H1 (cell line): ENCODE results near the gene BCO1. TPM values are rescaled to one million over a fixed set of nuclear protein-coding genes. Genes with fewer than 3 reads are reported as not detected.

Experiments used
- CTCF ChIA-PET: fragments of 300-600 bp; sonication (Branson Sonifier 250); formaldehyde crosslinking; loops from one replicate; lab custom pipeline; 2021; ENCODE audit not compliant: partially characterized antibody; lab: Charles Lee
- POLR2A ChIA-PET: fragments of 300-600 bp; sonication (Branson Sonifier 250); formaldehyde crosslinking; loops from one replicate; lab custom pipeline; 2021; ENCODE audit warnings: inconsistent platforms; ENCODE audit not compliant: partially characterized antibody; lab: Charles Lee
- DNase-seq, 2 experiments: peaks; one replicate each; pipeline versions ENCODE4 v3.0.0 to v3.0.0-alpha.2; 2010 to 2022; ENCODE audit warnings: low spot score in 2 of 2, low read depth in 1 of 2, mixed read lengths in 1 of 2
- FAIRE-seq: peaks from 2 replicates; lab custom pipeline; 2011; peaks lifted over from hg19 to GRCh38; lab: Jason Lieb, UNC
- H2AFZ ChIP-seq: 2 replicates; pipeline ENCODE4 v1.8.1; 2012; ENCODE audit warnings: low read length, inconsistent platforms
- H2AK5ac ChIP-seq: 2 replicates; pipeline ENCODE4 v1.6.1; 2013; ENCODE audit warnings: low read depth, low read length
- H2BK120ac ChIP-seq: replicated peaks from 2 replicates; pipeline ENCODE3; 2013; ENCODE audit warnings: low read depth, low read length, inconsistent platforms
- H2BK12ac ChIP-seq: 2 replicates; pipeline ENCODE4 v1.6.1; 2013; ENCODE audit warnings: low read depth, low read length
- H2BK15ac ChIP-seq: 2 replicates; pipeline ENCODE4 v1.6.1; 2013; ENCODE audit warnings: low read length
- H2BK20ac ChIP-seq: 2 replicates; pipeline ENCODE4 v1.6.1; 2013; ENCODE audit warnings: low read length
- H2BK5ac ChIP-seq: 2 replicates; pipeline ENCODE4 v1.6.1; 2013; ENCODE audit warnings: low read depth, low read length
- H3K14ac ChIP-seq: 2 replicates; pipeline ENCODE4 v1.6.1; 2013; ENCODE audit warnings: inconsistent platforms; ENCODE audit not compliant: insufficient read length
- H3K18ac ChIP-seq: 2 replicates; pipeline ENCODE4 v1.6.1; 2013; ENCODE audit warnings: low read length; ENCODE audit errors: extremely low read depth
- H3K23ac ChIP-seq: 2 replicates; pipeline ENCODE4 v1.6.1; 2013; ENCODE audit warnings: inconsistent platforms; ENCODE audit not compliant: insufficient read length
- H3K23me2 ChIP-seq: 2 replicates; pipeline ENCODE4 v1.6.1; 2013; ENCODE audit warnings: low read depth, low read length
- H3K27ac ChIP-seq: 2 replicates; pipeline ENCODE4 v1.6.1; 2011; ENCODE audit warnings: low read depth, low read length, inconsistent platforms
- H3K27me3 ChIP-seq, 4 experiments: replicated peaks in 1 of 4; 1 replicate in 1 of 4; 2 replicates in 3 of 4; pipeline versions ENCODE4 v1.6.1 to v1.8.1; 2011 to 2013; ENCODE audit warnings: low read length in 3 of 4, mild to moderate bottlenecking in 3 of 4, inconsistent platforms in 2 of 4, mixed read lengths in 2 of 4, moderate library complexity in 1 of 4; ENCODE audit not compliant: control insufficient read depth in 3 of 4, insufficient read depth in 3 of 4; ENCODE audit errors: extremely low read depth in 1 of 4
- H3K36me3 ChIP-seq, 4 experiments: 2 replicates each; pipeline versions ENCODE4 v1.6.1 to v1.8.1; 2011 to 2013; ENCODE audit warnings: mild to moderate bottlenecking in 4 of 4, low read length in 3 of 4, moderate library complexity in 2 of 4, control low read depth in 1 of 4, inconsistent platforms in 1 of 4; ENCODE audit not compliant: insufficient read depth in 4 of 4, control insufficient read depth in 2 of 4
- H3K4ac ChIP-seq: replicated peaks from 2 replicates; pipeline ENCODE3; 2013; ENCODE audit warnings: low read length, low read depth, mixed read lengths, inconsistent platforms; ENCODE audit not compliant: insufficient read length
- H3K4me1 ChIP-seq, 4 experiments: replicated peaks in 1 of 4; 1 replicate in 1 of 4; 2 replicates in 3 of 4; pipeline versions ENCODE4 v1.6.1 to v1.8.1; 2011 to 2013; ENCODE audit warnings: low read length in 3 of 4, inconsistent platforms in 2 of 4, mixed read lengths in 1 of 4; ENCODE audit not compliant: insufficient read depth in 4 of 4, control insufficient read depth in 3 of 4
- H3K4me2 ChIP-seq, 2 experiments: 2 replicates each; pipeline versions ENCODE4 v1.6.1 to v1.8.1; 2011 to 2013; ENCODE audit warnings: low read depth in 2 of 2, low read length in 2 of 2, control low read depth in 1 of 2, inconsistent platforms in 1 of 2, mild to moderate bottlenecking in 1 of 2; ENCODE audit not compliant: insufficient read depth in 1 of 2
- H3K4me3 ChIP-seq, 4 experiments: fragments of 200-600, 300-600 bp in 1 of 4; sonication (generic), shearing (Covaris generic), sonication (Bioruptor Twin) in 1 of 4; 2 replicates each; pipeline versions ENCODE4 v1.5.1 to v1.8.1; 2011 to 2016; ENCODE audit warnings: low read length in 4 of 4, low read depth in 3 of 4, control low read depth in 2 of 4, inconsistent platforms in 2 of 4, mild to moderate bottlenecking in 2 of 4, mixed read lengths in 1 of 4, moderate library complexity in 1 of 4; ENCODE audit not compliant: insufficient read depth in 2 of 4; ENCODE audit errors: extremely low read depth in 1 of 4
- H3K56ac ChIP-seq: replicated peaks from 2 replicates; pipeline ENCODE3; 2013; ENCODE audit warnings: low read depth, mild to moderate bottlenecking, mixed read lengths, low read length, inconsistent platforms; ENCODE audit not compliant: insufficient read length
- H3K79me1 ChIP-seq: 2 replicates; pipeline ENCODE4 v1.6.1; 2013; ENCODE audit warnings: low read depth, low read length, control low read depth
- H3K79me2 ChIP-seq, 2 experiments: 2 replicates each; pipeline versions ENCODE4 v1.6.1 to v1.8.1; 2012 to 2013; ENCODE audit warnings: low read length in 2 of 2, mild to moderate bottlenecking in 2 of 2, inconsistent platforms in 1 of 2; ENCODE audit not compliant: insufficient read depth in 2 of 2, control insufficient read depth in 1 of 2
- H3K9ac ChIP-seq, 4 experiments: replicated peaks in 1 of 4; 1 replicate in 1 of 4; 2 replicates in 3 of 4; pipeline versions ENCODE4 v1.6.1 to v1.8.1; 2011 to 2013; ENCODE audit warnings: low read depth in 3 of 4, low read length in 3 of 4, control low read depth in 2 of 4, mild to moderate bottlenecking in 2 of 4, moderate library complexity in 2 of 4, inconsistent platforms in 1 of 4; ENCODE audit errors: extremely low read depth in 1 of 4
- H3K9me3 ChIP-seq, 2 experiments: 2 replicates each; pipeline versions ENCODE4 v1.6.1 to v1.8.1; 2012 to 2013; ENCODE audit warnings: mild to moderate bottlenecking in 2 of 2, moderate library complexity in 2 of 2, control low read depth in 1 of 2, inconsistent platforms in 1 of 2, low read depth in 1 of 2, low read length in 1 of 2, mixed read lengths in 1 of 2; ENCODE audit not compliant: insufficient read depth in 2 of 2
- H4K20me1 ChIP-seq, 2 experiments: replicated peaks in 1 of 2; 2 replicates each; pipeline versions ENCODE3 to v1.8.1; 2011 to 2013; ENCODE audit warnings: inconsistent platforms in 2 of 2, low read length in 2 of 2, mild to moderate bottlenecking in 1 of 2; ENCODE audit not compliant: insufficient read depth in 2 of 2, control insufficient read depth in 1 of 2
- H4K5ac ChIP-seq: 2 replicates; pipeline ENCODE4 v1.6.1; 2013; ENCODE audit warnings: low read length, low read depth, mixed read lengths, inconsistent platforms; ENCODE audit not compliant: insufficient read length
- H4K8ac ChIP-seq: 2 replicates; pipeline ENCODE4 v1.8.0; 2013; ENCODE audit warnings: mild to moderate bottlenecking, moderate library complexity, low read length, inconsistent platforms; ENCODE audit not compliant: insufficient read depth; ENCODE audit errors: extremely low read depth
- H4K91ac ChIP-seq: replicated peaks from 2 replicates; pipeline ENCODE3; 2013; ENCODE audit warnings: low read length, mixed read lengths, inconsistent platforms; ENCODE audit not compliant: insufficient read length
- ATF3 ChIP-seq: IDR thresholded peaks from 2 replicates; pipeline ENCODE4 v1.6.1; 2011; ENCODE audit warnings: low read depth, mild to moderate bottlenecking, low read length; ENCODE audit not compliant: insufficient read depth
- GTF2F1 ChIP-seq: IDR thresholded peaks from 2 replicates; pipeline ENCODE4 v1.6.1; 2012; ENCODE audit warnings: low read depth, low read length, improper control_type of control experiment, borderline replicate concordance
- YY1 ChIP-seq: IDR thresholded peaks from 2 replicates; pipeline ENCODE4 v1.6.1; 2011; ENCODE audit warnings: low read depth, mild to moderate bottlenecking, low read length
- WGBS, 2 experiments: shearing (Covaris generic) in 1 of 2; methylation state at CpG; one replicate each; pipeline versions ENCODE4 v1.1.6 to v1.1.7; 2013 to 2015; ENCODE audit warnings: low lambda C conversion rate in 2 of 2, mixed read lengths in 2 of 2, inconsistent platforms in 1 of 2, low coverage in 1 of 2, missing lambda C conversion rate in 1 of 2; ENCODE audit not compliant: insufficient replicate concordance in 2 of 2, insufficient coverage in 1 of 2, insufficient read length in 1 of 2; ENCODE audit errors: extremely low coverage in 1 of 2, missing lambda C conversion rate in 1 of 2; 5-methylcytosine and 5-hydroxymethylcytosine counted together
- polyA plus RNA-seq, 7 experiments: library from polyadenylated mRNA; depleted of rRNA in 3 of 7; stranded (reverse) in 5 of 7; unstranded in 2 of 7; fragments of >200 nt in 5 of 7; fragments of 200-250 nt in 2 of 7; gene quantifications; 1 replicate in 5 of 7; 2 replicates in 1 of 7; 4 replicates in 1 of 7; pipeline versions ENCODE4 v1.2.1 to v1.2.3, GENCODE V29; 2011 to 2013; ENCODE audit warnings: missing spikeins in 2 of 7, mixed read lengths in 2 of 7
- total RNA-seq: library from RNA; stranded (reverse); fragmentation: NEBNext Ultra II Directional; extraction: Animal tissue kit (Norgen Biotek cat#: 25700); gene quantifications from 2 replicates; pipeline ENCODE4 v1.2.1, GENCODE V29; 2021

Gene BCO1
- total and polyA plus RNA-seq, 2 of the 8 experiments (the other 6 are each of a cell fraction or from before 2014, with no cell fraction given): 0.21 TPM; not detected in 1

- Histone ChIP-seq H3K27ac (no peak overlapping the region), H2BK5ac (no peak overlapping the region), H3K23ac (no peak overlapping the region), H2BK12ac (no peak overlapping the region), H3K27me3 (no peaks in the 10 kb centered on the region), H3K4me1 (peaks cover 0 to 3% (median 0%) of the 10 kb centered on the region in 4 experiments; a peak in 1 of 7 replicates), H2AFZ (0 out of 2 replicates have a peak overlapping the region, but pooled peaks have one; percentile 22), H4K5ac (no peak overlapping the region), H3K9me3 (no peaks in the 10 kb centered on the region), H3K79me1 (no peaks in the 10 kb centered on the region), H2AK5ac (no peak overlapping the region), H4K91ac (no peak overlapping the region), H3K4me3 (no peak overlapping the region), H2BK20ac (no peak overlapping the region), H2BK15ac (no peak overlapping the region), H3K18ac (no peak overlapping the region), H4K8ac (peak overlapping the region; percentile 69), H2BK120ac (no peak overlapping the region), H4K20me1 (no peaks in the 10 kb centered on the region), H3K4ac (no peak overlapping the region), H3K79me2 (no peaks in the 10 kb centered on the region), H3K23me2 (no peaks in the 10 kb centered on the region), H3K56ac (no peak overlapping the region), H3K9ac (no peak overlapping the region), H3K36me3 (no peaks in the 10 kb centered on the region), H3K14ac (no peak overlapping the region), H3K4me2 (no peak overlapping the region)
- ChIA-PET CTCF (interaction anchor here (0.5 to 3.3 kb wide), 6 partner anchors 9 to 1533 kb away, joined by 3 to 13 read pairs (median 4); no protein-coding TSS in a partner anchor), POLR2A (interaction anchor here (1.0 to 1.6 kb wide), 3 partner anchors 17 to 93 kb away, joined by 3 to 5 read pairs (median 4); partner anchors contain the start of gene BCO1)
- no peak for FAIRE-seq
- WGBS, 2 experiments: 82% methylated on average over 9 of the region's 9 CpGs; no CpG with 5 or more reads in 1 of the 2 experiments
- TF ChIP-seq GTF2F1: no peak
- TF ChIP-seq YY1: peak; percentile 61; the same call in 1 of the 2 replicates
- no peak for TF ChIP-seq ATF3
- no peak for DNase-seq
These were observed 18.1 kb upstream of the BCO1 start for GRCh38 chr16:81220349-81220748.
